ENCODE results near the gene TFEC. TPM values are rescaled to one million over a fixed set of nuclear protein-coding genes. Genes with fewer than 3 reads are reported as not detected.
"Not testable (repeated sequence)": the region's sequence is repeated elsewhere in the genome, so short reads cannot be mapped to it uniquely, and the experiment has no call there.

Gene TFEC
- total and polyA plus RNA-seq, 2 experiments from 2014 or later, result not detected

DNA sequence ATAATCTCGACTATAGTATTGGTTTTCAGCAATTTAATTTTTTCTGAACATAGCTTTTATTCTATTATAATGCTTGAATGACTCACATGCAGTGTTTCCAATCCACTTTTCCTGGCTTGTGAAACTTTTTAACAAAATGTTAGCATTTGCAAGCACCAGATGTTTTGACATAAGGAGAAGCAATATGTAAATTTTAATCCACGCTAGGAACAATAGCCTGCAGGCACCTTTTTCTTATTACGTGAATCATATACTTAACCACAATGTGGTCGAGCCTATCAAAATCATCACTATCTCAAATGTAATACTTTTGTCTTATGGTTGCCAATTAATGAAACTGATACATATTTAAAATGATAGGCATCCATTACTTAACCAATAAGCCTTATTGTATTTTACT, 97.1 kb downstream of the TFEC start (continued):
- TF ChIP-seq, protein P1, sequence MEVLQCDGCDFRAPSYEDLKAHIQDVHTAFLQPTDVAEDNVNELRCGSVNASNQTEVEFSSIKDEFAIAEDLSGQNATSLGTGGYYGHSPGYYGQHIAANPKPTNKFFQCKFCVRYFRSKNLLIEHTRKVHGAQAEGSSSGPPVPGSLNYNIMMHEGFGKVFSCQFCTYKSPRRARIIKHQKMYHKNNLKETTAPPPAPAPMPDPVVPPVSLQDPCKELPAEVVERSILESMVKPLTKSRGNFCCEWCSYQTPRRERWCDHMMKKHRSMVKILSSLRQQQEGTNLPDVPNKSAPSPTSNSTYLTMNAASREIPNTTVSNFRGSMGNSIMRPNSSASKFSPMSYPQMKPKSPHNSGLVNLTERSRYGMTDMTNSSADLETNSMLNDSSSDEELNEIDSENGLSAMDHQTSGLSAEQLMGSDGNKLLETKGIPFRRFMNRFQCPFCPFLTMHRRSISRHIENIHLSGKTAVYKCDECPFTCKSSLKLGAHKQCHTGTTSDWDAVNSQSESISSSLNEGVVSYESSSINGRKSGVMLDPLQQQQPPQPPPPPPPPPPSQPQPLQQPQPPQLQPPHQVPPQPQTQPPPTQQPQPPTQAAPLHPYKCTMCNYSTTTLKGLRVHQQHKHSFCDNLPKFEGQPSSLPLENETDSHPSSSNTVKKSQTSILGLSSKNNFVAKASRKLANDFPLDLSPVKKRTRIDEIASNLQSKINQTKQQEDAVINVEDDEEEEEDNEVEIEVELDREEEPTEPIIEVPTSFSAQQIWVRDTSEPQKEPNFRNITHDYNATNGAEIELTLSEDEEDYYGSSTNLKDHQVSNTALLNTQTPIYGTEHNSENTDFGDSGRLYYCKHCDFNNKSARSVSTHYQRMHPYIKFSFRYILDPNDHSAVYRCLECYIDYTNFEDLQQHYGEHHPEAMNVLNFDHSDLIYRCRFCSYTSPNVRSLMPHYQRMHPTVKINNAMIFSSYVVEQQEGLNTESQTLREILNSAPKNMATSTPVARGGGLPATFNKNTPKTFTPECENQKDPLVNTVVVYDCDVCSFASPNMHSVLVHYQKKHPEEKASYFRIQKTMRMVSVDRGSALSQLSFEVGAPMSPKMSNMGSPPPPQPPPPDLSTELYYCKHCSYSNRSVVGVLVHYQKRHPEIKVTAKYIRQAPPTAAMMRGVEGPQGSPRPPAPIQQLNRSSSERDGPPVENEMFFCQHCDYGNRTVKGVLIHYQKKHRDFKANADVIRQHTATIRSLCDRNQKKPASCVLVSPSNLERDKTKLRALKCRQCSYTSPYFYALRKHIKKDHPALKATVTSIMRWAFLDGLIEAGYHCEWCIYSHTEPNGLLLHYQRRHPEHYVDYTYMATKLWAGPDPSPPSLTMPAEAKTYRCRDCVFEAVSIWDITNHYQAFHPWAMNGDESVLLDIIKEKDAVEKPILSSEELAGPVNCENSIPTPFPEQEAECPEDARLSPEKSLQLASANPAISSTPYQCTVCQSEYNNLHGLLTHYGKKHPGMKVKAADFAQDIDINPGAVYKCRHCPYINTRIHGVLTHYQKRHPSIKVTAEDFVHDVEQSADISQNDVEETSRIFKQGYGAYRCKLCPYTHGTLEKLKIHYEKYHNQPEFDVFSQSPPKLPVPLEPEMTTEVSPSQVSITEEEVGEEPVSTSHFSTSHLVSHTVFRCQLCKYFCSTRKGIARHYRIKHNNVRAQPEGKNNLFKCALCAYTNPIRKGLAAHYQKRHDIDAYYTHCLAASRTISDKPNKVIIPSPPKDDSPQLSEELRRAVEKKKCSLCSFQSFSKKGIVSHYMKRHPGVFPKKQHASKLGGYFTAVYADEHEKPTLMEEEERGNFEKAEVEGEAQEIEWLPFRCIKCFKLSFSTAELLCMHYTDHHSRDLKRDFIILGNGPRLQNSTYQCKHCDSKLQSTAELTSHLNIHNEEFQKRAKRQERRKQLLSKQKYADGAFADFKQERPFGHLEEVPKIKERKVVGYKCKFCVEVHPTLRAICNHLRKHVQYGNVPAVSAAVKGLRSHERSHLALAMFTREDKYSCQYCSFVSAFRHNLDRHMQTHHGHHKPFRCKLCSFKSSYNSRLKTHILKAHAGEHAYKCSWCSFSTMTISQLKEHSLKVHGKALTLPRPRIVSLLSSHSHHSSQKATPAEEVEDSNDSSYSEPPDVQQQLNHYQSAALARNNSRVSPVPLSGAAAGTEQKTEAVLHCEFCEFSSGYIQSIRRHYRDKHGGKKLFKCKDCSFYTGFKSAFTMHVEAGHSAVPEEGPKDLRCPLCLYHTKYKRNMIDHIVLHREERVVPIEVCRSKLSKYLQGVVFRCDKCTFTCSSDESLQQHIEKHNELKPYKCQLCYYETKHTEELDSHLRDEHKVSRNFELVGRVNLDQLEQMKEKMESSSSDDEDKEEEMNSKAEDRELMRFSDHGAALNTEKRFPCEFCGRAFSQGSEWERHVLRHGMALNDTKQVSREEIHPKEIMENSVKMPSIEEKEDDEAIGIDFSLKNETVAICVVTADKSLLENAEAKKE (CRISPR knock-in tag; IDR thresholded peaks at IDR 0.05), result no peak
- no peak for TF ChIP-seq NANOG (IDR thresholded peaks at IDR 0.05; ENCODE audit: borderline replicate concordance)

DNA sequence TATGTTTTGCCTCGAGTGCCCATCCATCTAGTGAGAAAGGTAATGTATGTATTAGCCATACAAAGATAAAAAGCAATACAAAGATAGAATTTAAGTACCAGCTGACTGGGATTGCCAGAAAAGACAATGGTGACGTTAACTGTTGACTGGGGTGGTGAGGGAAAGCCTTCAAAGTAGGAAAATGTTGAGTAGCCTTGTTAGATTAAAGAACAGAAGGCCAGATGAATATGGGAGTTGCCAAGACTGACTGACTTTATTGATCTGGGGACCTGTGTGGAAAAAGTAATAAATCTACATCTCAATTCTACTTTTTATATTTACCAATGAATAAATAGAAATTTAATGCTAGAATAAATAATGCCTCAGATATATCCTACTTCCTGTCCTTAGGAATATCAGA, 97.7 kb downstream of the TFEC start:
- no peaks in the 10 kb centered on the region for H4K20me1 ChIP-seq (replicated peaks; ENCODE audit: insufficient read depth)
- peaks cover 3% of the 10 kb centered on the region; the same call in 2 of the 3 replicates for H3K4me1 Mint-ChIP-seq
- H3K9me2 ChIP-seq (ENCODE audit: insufficient read depth), result no peaks in the 10 kb centered on the region
- no peaks in the 10 kb centered on the region for H3K27me3 Mint-ChIP-seq (ENCODE audit: insufficient read depth, low read depth, poor library complexity)
- H3K27ac Mint-ChIP-seq, result no peak overlapping the region
- H3K36me3 Mint-ChIP-seq (ENCODE audit: low read depth), result no peaks in the 10 kb centered on the region
- H3K79me2 ChIP-seq (replicated peaks; ENCODE audit: insufficient read depth), result no peaks in the 10 kb centered on the region
- H3K27ac ChIP-seq (ENCODE audit: low read depth), result no peak overlapping the region
- TF ChIP-seq, protein P2, sequence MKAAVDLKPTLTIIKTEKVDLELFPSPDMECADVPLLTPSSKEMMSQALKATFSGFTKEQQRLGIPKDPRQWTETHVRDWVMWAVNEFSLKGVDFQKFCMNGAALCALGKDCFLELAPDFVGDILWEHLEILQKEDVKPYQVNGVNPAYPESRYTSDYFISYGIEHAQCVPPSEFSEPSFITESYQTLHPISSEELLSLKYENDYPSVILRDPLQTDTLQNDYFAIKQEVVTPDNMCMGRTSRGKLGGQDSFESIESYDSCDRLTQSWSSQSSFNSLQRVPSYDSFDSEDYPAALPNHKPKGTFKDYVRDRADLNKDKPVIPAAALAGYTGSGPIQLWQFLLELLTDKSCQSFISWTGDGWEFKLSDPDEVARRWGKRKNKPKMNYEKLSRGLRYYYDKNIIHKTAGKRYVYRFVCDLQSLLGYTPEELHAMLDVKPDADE (IDR thresholded peaks at IDR 0.05), result no peak
- TF ChIP-seq EZH2phosphoT487 (IDR thresholded peaks at IDR 0.05; ENCODE audit: unreplicated experiment) (no peak), STAT1 (IDR thresholded peaks at IDR 0.05; ENCODE audit: unreplicated experiment) (no peak)
- TF ChIP-seq, protein P3, sequence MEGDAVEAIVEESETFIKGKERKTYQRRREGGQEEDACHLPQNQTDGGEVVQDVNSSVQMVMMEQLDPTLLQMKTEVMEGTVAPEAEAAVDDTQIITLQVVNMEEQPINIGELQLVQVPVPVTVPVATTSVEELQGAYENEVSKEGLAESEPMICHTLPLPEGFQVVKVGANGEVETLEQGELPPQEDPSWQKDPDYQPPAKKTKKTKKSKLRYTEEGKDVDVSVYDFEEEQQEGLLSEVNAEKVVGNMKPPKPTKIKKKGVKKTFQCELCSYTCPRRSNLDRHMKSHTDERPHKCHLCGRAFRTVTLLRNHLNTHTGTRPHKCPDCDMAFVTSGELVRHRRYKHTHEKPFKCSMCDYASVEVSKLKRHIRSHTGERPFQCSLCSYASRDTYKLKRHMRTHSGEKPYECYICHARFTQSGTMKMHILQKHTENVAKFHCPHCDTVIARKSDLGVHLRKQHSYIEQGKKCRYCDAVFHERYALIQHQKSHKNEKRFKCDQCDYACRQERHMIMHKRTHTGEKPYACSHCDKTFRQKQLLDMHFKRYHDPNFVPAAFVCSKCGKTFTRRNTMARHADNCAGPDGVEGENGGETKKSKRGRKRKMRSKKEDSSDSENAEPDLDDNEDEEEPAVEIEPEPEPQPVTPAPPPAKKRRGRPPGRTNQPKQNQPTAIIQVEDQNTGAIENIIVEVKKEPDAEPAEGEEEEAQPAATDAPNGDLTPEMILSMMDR (conservative IDR thresholded peaks at IDR 0.05; ENCODE audit: low read depth in 2 of 2), result no peak
- TF ChIP-seq, protein P4, sequence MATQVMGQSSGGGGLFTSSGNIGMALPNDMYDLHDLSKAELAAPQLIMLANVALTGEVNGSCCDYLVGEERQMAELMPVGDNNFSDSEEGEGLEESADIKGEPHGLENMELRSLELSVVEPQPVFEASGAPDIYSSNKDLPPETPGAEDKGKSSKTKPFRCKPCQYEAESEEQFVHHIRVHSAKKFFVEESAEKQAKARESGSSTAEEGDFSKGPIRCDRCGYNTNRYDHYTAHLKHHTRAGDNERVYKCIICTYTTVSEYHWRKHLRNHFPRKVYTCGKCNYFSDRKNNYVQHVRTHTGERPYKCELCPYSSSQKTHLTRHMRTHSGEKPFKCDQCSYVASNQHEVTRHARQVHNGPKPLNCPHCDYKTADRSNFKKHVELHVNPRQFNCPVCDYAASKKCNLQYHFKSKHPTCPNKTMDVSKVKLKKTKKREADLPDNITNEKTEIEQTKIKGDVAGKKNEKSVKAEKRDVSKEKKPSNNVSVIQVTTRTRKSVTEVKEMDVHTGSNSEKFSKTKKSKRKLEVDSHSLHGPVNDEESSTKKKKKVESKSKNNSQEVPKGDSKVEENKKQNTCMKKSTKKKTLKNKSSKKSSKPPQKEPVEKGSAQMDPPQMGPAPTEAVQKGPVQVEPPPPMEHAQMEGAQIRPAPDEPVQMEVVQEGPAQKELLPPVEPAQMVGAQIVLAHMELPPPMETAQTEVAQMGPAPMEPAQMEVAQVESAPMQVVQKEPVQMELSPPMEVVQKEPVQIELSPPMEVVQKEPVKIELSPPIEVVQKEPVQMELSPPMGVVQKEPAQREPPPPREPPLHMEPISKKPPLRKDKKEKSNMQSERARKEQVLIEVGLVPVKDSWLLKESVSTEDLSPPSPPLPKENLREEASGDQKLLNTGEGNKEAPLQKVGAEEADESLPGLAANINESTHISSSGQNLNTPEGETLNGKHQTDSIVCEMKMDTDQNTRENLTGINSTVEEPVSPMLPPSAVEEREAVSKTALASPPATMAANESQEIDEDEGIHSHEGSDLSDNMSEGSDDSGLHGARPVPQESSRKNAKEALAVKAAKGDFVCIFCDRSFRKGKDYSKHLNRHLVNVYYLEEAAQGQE (IDR thresholded peaks at IDR 0.05; ENCODE audit: unreplicated experiment), result no peak
- H3F3A ChIP-seq (replicated peaks; ENCODE audit: low read depth), result no peaks in the 10 kb centered on the region
- H3K4me1 ChIP-seq (ENCODE audit: insufficient read depth), result peaks cover 3% of the 10 kb centered on the region; the same call in 1 of the 2 replicates
- H3K4me2 ChIP-seq, result no peak overlapping the region
- H2AFZ ChIP-seq, result no peak overlapping the region
- no peak for ATAC-seq
- no peak overlapping the region for H3K4me3 Mint-ChIP-seq
- no peaks in the 10 kb centered on the region for H3K9me3 Mint-ChIP-seq
- no peak overlapping the region for H3K4me3 ChIP-seq
- DNase-seq (ENCODE audit: low spot score), result no peak
- H3K36me3 ChIP-seq (ENCODE audit: insufficient read depth), result no peaks in the 10 kb centered on the region
- no peaks in the 10 kb centered on the region for H3K27me3 ChIP-seq (ENCODE audit: insufficient read depth)

DNA sequence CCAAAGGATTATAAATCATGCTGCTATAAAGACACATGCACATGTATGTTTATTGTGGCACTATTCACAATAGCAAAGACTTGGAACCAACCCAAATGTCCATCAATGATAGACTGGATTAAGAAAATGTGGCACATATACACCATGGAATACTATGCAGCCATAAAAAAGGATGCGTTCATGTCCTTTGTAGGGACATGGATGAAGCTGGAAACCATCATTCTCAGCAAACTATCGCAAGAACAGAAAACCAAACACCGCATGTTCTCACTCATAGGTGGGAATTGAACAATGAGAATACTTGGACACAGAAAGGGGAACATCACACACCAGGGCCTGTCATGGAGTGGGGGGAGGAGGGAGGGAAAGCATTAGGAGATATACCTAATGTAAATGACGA, 100.4 kb downstream of the TFEC start:
- H3K9me3 Mint-ChIP-seq, result not testable (repeated sequence)

More for the DNA sequence above, 100.4 kb downstream of the TFEC start:
- H3K4me2 ChIP-seq; H3K4me3 Mint-ChIP-seq; ATAC-seq; H3K9me2 ChIP-seq (ENCODE audit: insufficient read depth); H3K27ac ChIP-seq (ENCODE audit: low read depth); H3K4me1 ChIP-seq (ENCODE audit: insufficient read depth); H2AFZ ChIP-seq; H3F3A ChIP-seq (replicated peaks; ENCODE audit: low read depth); H3K36me3 ChIP-seq (ENCODE audit: insufficient read depth); H3K36me3 Mint-ChIP-seq (ENCODE audit: low read depth); DNase-seq (ENCODE audit: low spot score); H3K79me2 ChIP-seq (replicated peaks; ENCODE audit: insufficient read depth); H4K20me1 ChIP-seq (replicated peaks; ENCODE audit: insufficient read depth); H3K27me3 Mint-ChIP-seq (ENCODE audit: insufficient read depth, low read depth, poor library complexity); H3K27me3 ChIP-seq (ENCODE audit: insufficient read depth); H3K27ac Mint-ChIP-seq; H3K4me1 Mint-ChIP-seq; H3K4me3 ChIP-seq: not testable (repeated sequence)

Data from GM23338 (cell line).